RCC 7860 (cell line): ENCODE measurements around the gene MPDZ.
A peak's percentile ranks its signal among the peaks of the same experiment; 100 is the strongest.

Source experiments
- DNase-seq: peaks from one replicate; pipeline ENCODE4 v3.0.0-alpha.2; 2015; ENCODE audit warnings: low spot score
- FAIRE-seq: peaks from 2 replicates; lab custom pipeline; 2012; peaks lifted over from hg19 to GRCh38; lab: Jason Lieb, UNC

MPDZ gene

GRCh38 chr9:13279284-13280141, at the start of gene MPDZ:
MPDZ (minus strand) TSS chr9:13279692; CDS start chr9:13250315, 29,377 bp downstream.
- no peak for FAIRE-seq
- peak; percentile 36 for DNase-seq

GRCh38 chr9:13324988-13325387, 45.5 kb upstream of the MPDZ start:
- DNase-seq (no peak), FAIRE-seq (no peak)

- DNase-seq (no peak), FAIRE-seq (no peak)
Observed at GRCh38 chr9:13322828-13323550, 43.5 kb upstream of the MPDZ start.

GRCh38 chr9:13318027-13318426, 38.5 kb upstream of the MPDZ start:
- FAIRE-seq (no peak), DNase-seq (no peak)

- no peak for DNase-seq
- FAIRE-seq, result no peak
Observed at GRCh38 chr9:13296972-13297371, 17.5 kb upstream of the MPDZ start.

GRCh38 chr9:13295556-13295955, 16.1 kb upstream of the MPDZ start:
- no peak for DNase-seq
- FAIRE-seq, result no peak

- FAIRE-seq, result no peak
Observed at GRCh38 chr9:13292782-13293181, 13.3 kb upstream of the MPDZ start.

GRCh38 chr9:13292158-13292557, 12.7 kb upstream of the MPDZ start:
- FAIRE-seq, result no peak

More at GRCh38 chr9:13292782-13293181, 13.3 kb upstream of the MPDZ start:
- no peak for DNase-seq

GRCh38 chr9:13291718-13292117, 12.2 kb upstream of the MPDZ start:
- FAIRE-seq (no peak), DNase-seq (no peak)

More at GRCh38 chr9:13292158-13292557, 12.7 kb upstream of the MPDZ start:
- DNase-seq, result no peak

GRCh38 chr9:13284011-13284410, 4.5 kb upstream of the MPDZ start:
- FAIRE-seq (no peak), DNase-seq (no peak)

GRCh38 chr9:13282998-13283397, 3.5 kb upstream of the MPDZ start:
- DNase-seq (no peak), FAIRE-seq (no peak)

- FAIRE-seq, result no peak
Observed at GRCh38 chr9:13281356-13282016, 2.0 kb upstream of the MPDZ start.

GRCh38 chr9:13278368-13279246, 885 bp downstream of the MPDZ start:
- DNase-seq (peak; percentile 44), FAIRE-seq (no peak)

More at GRCh38 chr9:13281356-13282016, 2.0 kb upstream of the MPDZ start:
- no peak for DNase-seq

GRCh38 chr9:13278023-13278367, 1.5 kb downstream of the MPDZ start:
- DNase-seq (no peak), FAIRE-seq (no peak)

GRCh38 chr9:13274886-13275641, 4.4 kb downstream of the MPDZ start:
- FAIRE-seq (no peak), DNase-seq (no peak)

GRCh38 chr9:13270734-13271133, 8.8 kb downstream of the MPDZ start:
- no peak for DNase-seq
- FAIRE-seq, result no peak

GRCh38 chr9:13269589-13270452, 9.7 kb downstream of the MPDZ start:
- FAIRE-seq (no peak), DNase-seq (no peak)

GRCh38 chr9:13268469-13268868, 11.0 kb downstream of the MPDZ start:
- DNase-seq, result peak; percentile 74
- FAIRE-seq, result peak; percentile 84

- FAIRE-seq (peak; percentile 95), DNase-seq (peak; percentile 77)
Observed at GRCh38 chr9:13267743-13268142, 11.7 kb downstream of the MPDZ start.
